H1 (cell line): Measurements from ENCODE around the gene DOCK3. TPM values are rescaled to one million over a fixed set of nuclear protein-coding genes. Genes with fewer than 3 reads are reported as not detected.
A peak's percentile ranks its signal among the peaks of the same experiment; 100 is the strongest.

ENCODE experiments used
- CTCF ChIA-PET: fragments of 300-600 bp; sonication (Branson Sonifier 250); formaldehyde crosslinking; loops from one replicate; lab custom pipeline; 2021; ENCODE audit not compliant: partially characterized antibody; lab: Charles Lee
- POLR2A ChIA-PET: fragments of 300-600 bp; sonication (Branson Sonifier 250); formaldehyde crosslinking; loops from one replicate; lab custom pipeline; 2021; ENCODE audit warnings: inconsistent platforms; ENCODE audit not compliant: partially characterized antibody; lab: Charles Lee
- DNase-seq, 2 experiments: peaks; one replicate each; pipeline versions ENCODE4 v3.0.0 to v3.0.0-alpha.2; 2010 to 2022; ENCODE audit warnings: low spot score in 2 of 2, low read depth in 1 of 2, mixed read lengths in 1 of 2
- FAIRE-seq: peaks from 2 replicates; lab custom pipeline; 2011; peaks lifted over from hg19 to GRCh38; lab: Jason Lieb, UNC
- H2AFZ ChIP-seq: 2 replicates; pipeline ENCODE4 v1.8.1; 2012; ENCODE audit warnings: low read length, inconsistent platforms
- H2AK5ac ChIP-seq: 2 replicates; pipeline ENCODE4 v1.6.1; 2013; ENCODE audit warnings: low read depth, low read length
- H2BK120ac ChIP-seq: replicated peaks from 2 replicates; pipeline ENCODE3; 2013; ENCODE audit warnings: low read depth, low read length, inconsistent platforms
- H2BK12ac ChIP-seq: 2 replicates; pipeline ENCODE4 v1.6.1; 2013; ENCODE audit warnings: low read depth, low read length
- H2BK15ac ChIP-seq: 2 replicates; pipeline ENCODE4 v1.6.1; 2013; ENCODE audit warnings: low read length
- H2BK20ac ChIP-seq: 2 replicates; pipeline ENCODE4 v1.6.1; 2013; ENCODE audit warnings: low read length
- H2BK5ac ChIP-seq: 2 replicates; pipeline ENCODE4 v1.6.1; 2013; ENCODE audit warnings: low read depth, low read length
- H3K14ac ChIP-seq: 2 replicates; pipeline ENCODE4 v1.6.1; 2013; ENCODE audit warnings: inconsistent platforms; ENCODE audit not compliant: insufficient read length
- H3K18ac ChIP-seq: 2 replicates; pipeline ENCODE4 v1.6.1; 2013; ENCODE audit warnings: low read length; ENCODE audit errors: extremely low read depth
- H3K23ac ChIP-seq: 2 replicates; pipeline ENCODE4 v1.6.1; 2013; ENCODE audit warnings: inconsistent platforms; ENCODE audit not compliant: insufficient read length
- H3K23me2 ChIP-seq: 2 replicates; pipeline ENCODE4 v1.6.1; 2013; ENCODE audit warnings: low read depth, low read length
- H3K27ac ChIP-seq: 2 replicates; pipeline ENCODE4 v1.6.1; 2011; ENCODE audit warnings: low read depth, low read length, inconsistent platforms
- H3K27me3 ChIP-seq, 4 experiments: replicated peaks in 1 of 4; 1 replicate in 1 of 4; 2 replicates in 3 of 4; pipeline versions ENCODE4 v1.6.1 to v1.8.1; 2011 to 2013; ENCODE audit warnings: low read length in 3 of 4, mild to moderate bottlenecking in 3 of 4, inconsistent platforms in 2 of 4, mixed read lengths in 2 of 4, moderate library complexity in 1 of 4; ENCODE audit not compliant: control insufficient read depth in 3 of 4, insufficient read depth in 3 of 4; ENCODE audit errors: extremely low read depth in 1 of 4
- H3K36me3 ChIP-seq, 4 experiments: 2 replicates each; pipeline versions ENCODE4 v1.6.1 to v1.8.1; 2011 to 2013; ENCODE audit warnings: mild to moderate bottlenecking in 4 of 4, low read length in 3 of 4, moderate library complexity in 2 of 4, control low read depth in 1 of 4, inconsistent platforms in 1 of 4; ENCODE audit not compliant: insufficient read depth in 4 of 4, control insufficient read depth in 2 of 4
- H3K4ac ChIP-seq: replicated peaks from 2 replicates; pipeline ENCODE3; 2013; ENCODE audit warnings: low read length, low read depth, mixed read lengths, inconsistent platforms; ENCODE audit not compliant: insufficient read length
- H3K4me1 ChIP-seq, 4 experiments: replicated peaks in 1 of 4; 1 replicate in 1 of 4; 2 replicates in 3 of 4; pipeline versions ENCODE4 v1.6.1 to v1.8.1; 2011 to 2013; ENCODE audit warnings: low read length in 3 of 4, inconsistent platforms in 2 of 4, mixed read lengths in 1 of 4; ENCODE audit not compliant: insufficient read depth in 4 of 4, control insufficient read depth in 3 of 4
- H3K4me2 ChIP-seq, 2 experiments: 2 replicates each; pipeline versions ENCODE4 v1.6.1 to v1.8.1; 2011 to 2013; ENCODE audit warnings: low read depth in 2 of 2, low read length in 2 of 2, control low read depth in 1 of 2, inconsistent platforms in 1 of 2, mild to moderate bottlenecking in 1 of 2; ENCODE audit not compliant: insufficient read depth in 1 of 2
- H3K4me3 ChIP-seq, 4 experiments: fragments of 200-600, 300-600 bp in 1 of 4; sonication (generic), shearing (Covaris generic), sonication (Bioruptor Twin) in 1 of 4; 2 replicates each; pipeline versions ENCODE4 v1.5.1 to v1.8.1; 2011 to 2016; ENCODE audit warnings: low read length in 4 of 4, low read depth in 3 of 4, control low read depth in 2 of 4, inconsistent platforms in 2 of 4, mild to moderate bottlenecking in 2 of 4, mixed read lengths in 1 of 4, moderate library complexity in 1 of 4; ENCODE audit not compliant: insufficient read depth in 2 of 4; ENCODE audit errors: extremely low read depth in 1 of 4
- H3K56ac ChIP-seq: replicated peaks from 2 replicates; pipeline ENCODE3; 2013; ENCODE audit warnings: low read depth, mild to moderate bottlenecking, mixed read lengths, low read length, inconsistent platforms; ENCODE audit not compliant: insufficient read length
- H3K79me1 ChIP-seq: 2 replicates; pipeline ENCODE4 v1.6.1; 2013; ENCODE audit warnings: low read depth, low read length, control low read depth
- H3K79me2 ChIP-seq, 2 experiments: 2 replicates each; pipeline versions ENCODE4 v1.6.1 to v1.8.1; 2012 to 2013; ENCODE audit warnings: low read length in 2 of 2, mild to moderate bottlenecking in 2 of 2, inconsistent platforms in 1 of 2; ENCODE audit not compliant: insufficient read depth in 2 of 2, control insufficient read depth in 1 of 2
- H3K9ac ChIP-seq, 4 experiments: replicated peaks in 1 of 4; 1 replicate in 1 of 4; 2 replicates in 3 of 4; pipeline versions ENCODE4 v1.6.1 to v1.8.1; 2011 to 2013; ENCODE audit warnings: low read depth in 3 of 4, low read length in 3 of 4, control low read depth in 2 of 4, mild to moderate bottlenecking in 2 of 4, moderate library complexity in 2 of 4, inconsistent platforms in 1 of 4; ENCODE audit errors: extremely low read depth in 1 of 4
- H3K9me3 ChIP-seq, 2 experiments: 2 replicates each; pipeline versions ENCODE4 v1.6.1 to v1.8.1; 2012 to 2013; ENCODE audit warnings: mild to moderate bottlenecking in 2 of 2, moderate library complexity in 2 of 2, control low read depth in 1 of 2, inconsistent platforms in 1 of 2, low read depth in 1 of 2, low read length in 1 of 2, mixed read lengths in 1 of 2; ENCODE audit not compliant: insufficient read depth in 2 of 2
- H4K20me1 ChIP-seq, 2 experiments: replicated peaks in 1 of 2; 2 replicates each; pipeline versions ENCODE3 to v1.8.1; 2011 to 2013; ENCODE audit warnings: inconsistent platforms in 2 of 2, low read length in 2 of 2, mild to moderate bottlenecking in 1 of 2; ENCODE audit not compliant: insufficient read depth in 2 of 2, control insufficient read depth in 1 of 2
- H4K5ac ChIP-seq: 2 replicates; pipeline ENCODE4 v1.6.1; 2013; ENCODE audit warnings: low read length, low read depth, mixed read lengths, inconsistent platforms; ENCODE audit not compliant: insufficient read length
- H4K8ac ChIP-seq: 2 replicates; pipeline ENCODE4 v1.8.0; 2013; ENCODE audit warnings: mild to moderate bottlenecking, moderate library complexity, low read length, inconsistent platforms; ENCODE audit not compliant: insufficient read depth; ENCODE audit errors: extremely low read depth
- H4K91ac ChIP-seq: replicated peaks from 2 replicates; pipeline ENCODE3; 2013; ENCODE audit warnings: low read length, mixed read lengths, inconsistent platforms; ENCODE audit not compliant: insufficient read length
- CTCF ChIP-seq, 3 experiments: IDR thresholded peaks; 1 replicate in 2 of 3; 2 replicates in 1 of 3; pipeline versions ENCODE4 v1.5.1 to v1.6.1; 2011; ENCODE audit warnings: low read length in 3 of 3, mild to moderate bottlenecking in 3 of 3, inconsistent platforms in 2 of 3, low read depth in 1 of 3, moderate library complexity in 1 of 3; ENCODE audit not compliant: insufficient read depth in 1 of 3; ENCODE audit errors: control extremely low read depth in 1 of 3
- MAFK ChIP-seq: IDR thresholded peaks from 2 replicates; pipeline ENCODE4 v1.6.1; 2012; ENCODE audit warnings: low read depth, mild to moderate bottlenecking, improper control_type of control experiment, low read length
- RAD21 ChIP-seq, 2 experiments: IDR thresholded peaks in 1 of 2; conservative IDR thresholded peaks in 1 of 2; 2 replicates each; pipeline ENCODE4 v1.6.1; 2011; ENCODE audit warnings: low read depth in 2 of 2, low read length in 2 of 2, improper control_type of control experiment in 1 of 2, inconsistent platforms in 1 of 2, mild to moderate bottlenecking in 1 of 2, moderate library complexity in 1 of 2
- TAF1 ChIP-seq: IDR thresholded peaks from 2 replicates; pipeline ENCODE4 v1.6.1; 2011; ENCODE audit warnings: mild to moderate bottlenecking, low read depth, low read length
- TCF12 ChIP-seq: IDR thresholded peaks from 2 replicates; pipeline ENCODE4 v1.6.1; 2011; ENCODE audit warnings: low read depth, mild to moderate bottlenecking, low read length
- WGBS, 2 experiments: shearing (Covaris generic) in 1 of 2; methylation state at CpG; one replicate each; pipeline versions ENCODE4 v1.1.6 to v1.1.7; 2013 to 2015; ENCODE audit warnings: low lambda C conversion rate in 2 of 2, mixed read lengths in 2 of 2, inconsistent platforms in 1 of 2, low coverage in 1 of 2, missing lambda C conversion rate in 1 of 2; ENCODE audit not compliant: insufficient replicate concordance in 2 of 2, insufficient coverage in 1 of 2, insufficient read length in 1 of 2; ENCODE audit errors: extremely low coverage in 1 of 2, missing lambda C conversion rate in 1 of 2; 5-methylcytosine and 5-hydroxymethylcytosine counted together
- polyA plus RNA-seq, 7 experiments: library from polyadenylated mRNA; depleted of rRNA in 3 of 7; stranded (reverse) in 5 of 7; unstranded in 2 of 7; fragments of >200 nt in 5 of 7; fragments of 200-250 nt in 2 of 7; gene quantifications; 1 replicate in 5 of 7; 2 replicates in 1 of 7; 4 replicates in 1 of 7; pipeline versions ENCODE4 v1.2.1 to v1.2.3, GENCODE V29; 2011 to 2013; ENCODE audit warnings: missing spikeins in 2 of 7, mixed read lengths in 2 of 7
- total RNA-seq: library from RNA; stranded (reverse); fragmentation: NEBNext Ultra II Directional; extraction: Animal tissue kit (Norgen Biotek cat#: 25700); gene quantifications from 2 replicates; pipeline ENCODE4 v1.2.1, GENCODE V29; 2021

DOCK3 gene
- total and polyA plus RNA-seq, 2 of the 8 experiments (the other 6 are each of a cell fraction or from before 2014, with no cell fraction given) = 2.7 to 5.0 TPM

- DNase-seq (peak in 1 of 2 experiments; percentile 53), FAIRE-seq (peak; percentile 94)
- no peak overlapping the region for H4K91ac ChIP-seq
Measured at GRCh38 chr3:50971487-50971924, 296.8 kb downstream of the DOCK3 start.

More at GRCh38 chr3:50971487-50971924, 296.8 kb downstream of the DOCK3 start:
- Histone ChIP-seq H2AFZ (no peak overlapping the region), H3K9ac (no peak overlapping the region), H3K9me3 (peaks cover 0 to 2% of the 10 kb centered on the region in 2 experiments; a peak in 1 of 4 replicates), H2BK20ac (no peak overlapping the region), H2BK15ac (no peak overlapping the region), H3K56ac (no peak overlapping the region), H3K23ac (no peak overlapping the region), H3K23me2 (no peaks in the 10 kb centered on the region), H3K79me1 (0 out of 2 replicates have a peak, but pooled peaks cover 2% of the 10 kb centered on the region), H2AK5ac (0 out of 2 replicates have a peak overlapping the region, but pooled peaks have one; percentile 6), H4K8ac (peak overlapping the region; percentile 86; the same call in 1 of the 2 replicates), H4K20me1 (no peaks in the 10 kb centered on the region), H3K4me3 (no peak overlapping the region), H3K79me2 (no peaks in the 10 kb centered on the region), H3K4ac (no peak overlapping the region), H3K36me3 (no peaks in the 10 kb centered on the region), H3K14ac (no peak overlapping the region), H4K5ac (no peak overlapping the region), H3K4me1 (no peaks in the 10 kb centered on the region), H3K4me2 (no peak overlapping the region), H3K18ac (no peak overlapping the region), H2BK12ac (no peak overlapping the region), H3K27ac (no peak overlapping the region), H3K27me3 (no peaks in the 10 kb centered on the region), H2BK120ac (no peak overlapping the region), H2BK5ac (no peak overlapping the region)
- TF ChIP-seq TCF12 (0 out of 2 replicates have a peak, but pooled peaks have one; percentile 38), MAFK (peak; percentile 85), RAD21 (IDR thresholded peaks at IDR 0.05 in 1 of 2, conservative IDR thresholded peaks at IDR 0.05 in 1 of 2; ENCODE audit: low read depth in 2 of 2, low read length in 2 of 2) (peak; percentile 93 to 99), TAF1 (no peak), CTCF (IDR thresholded peaks at IDR 0.05; ENCODE audit: control extremely low read depth in 1 of 3, insufficient read depth in 1 of 3, low read depth in 1 of 3, low read length in 3 of 3) (peak; percentile 57 to 92 (median 88))
- POLR2A ChIA-PET = interaction anchor here (0.9 kb wide), 1 partner anchor 129 kb away, joined by 3 read pairs; no protein-coding TSS in a partner anchor
- 43% methylated on average over 3 of the region's 3 CpGs; no CpG with 5 or more reads in 1 of the 2 experiments for WGBS, 2 experiments
- CTCF ChIA-PET = interaction anchor here (0.5 to 3.3 kb wide), 55 partner anchors 10 to 657 kb away, joined by 3 to 19 read pairs (median 4); partner anchors contain the start of genes MANF and MAPKAPK3
